Measurements from ENCODE around the gene SLC30A1. TPM values are rescaled to one million over a fixed set of nuclear protein-coding genes. Genes with fewer than 3 reads are reported as not detected.

Gene SLC30A1
- total and polyA plus RNA-seq, 5 donors from 2014 or later, result 1.8 to 8.1 (median 3.7) TPM

GRCh38 chr1:211588711-211589110, 9.8 kb upstream of the SLC30A1 start:
- H3K9me3 Mint-ChIP-seq, result peaks cover 0 to 2% (median 0%) of the 10 kb centered on the region in 7 donors
- DNase-seq (no peak), ATAC-seq (ENCODE audit: low read depth in 2 of 2) (no peak)
- Histone ChIP-seq H3K4me1 (ENCODE audit: control insufficient read depth, insufficient read depth, low read length, poor library complexity, severe bottlenecking) (no peaks in the 10 kb centered on the region), H3K36me3 (ENCODE audit: control insufficient read depth, insufficient read depth, low read length) (no peaks in the 10 kb centered on the region), H3K9me3 (ENCODE audit: control insufficient read depth in 2 of 2, low read length in 2 of 2) (no peaks in the 10 kb centered on the region), H3K27me3 (ENCODE audit: control insufficient read depth, insufficient read depth, low read length) (peaks cover 4% of the 10 kb centered on the region), H3K4me3 (ENCODE audit: low read depth, low read length) (no peak overlapping the region), H3K27ac (ENCODE audit: insufficient read depth, low read length, poor library complexity, severe bottlenecking) (no peak overlapping the region)
- peaks cover 14% of the 10 kb centered on the region for H3K27me3 Mint-ChIP-seq
- no peaks in the 10 kb centered on the region for H3K4me1 Mint-ChIP-seq
- no peaks in the 10 kb centered on the region for H3K36me3 Mint-ChIP-seq
- H3K4me3 Mint-ChIP-seq, result no peak overlapping the region
- no peak overlapping the region for H3K27ac Mint-ChIP-seq

- H3K36me3 ChIP-seq (ENCODE audit: control insufficient read depth, insufficient read depth, low read length), result no peaks in the 10 kb centered on the region
- H3K9me3 Mint-ChIP-seq, result peaks cover 0 to 2% (median 0%) of the 10 kb centered on the region in 7 donors
- H3K36me3 Mint-ChIP-seq, result no peaks in the 10 kb centered on the region
- H3K27me3 ChIP-seq (ENCODE audit: control insufficient read depth, insufficient read depth, low read length), result peaks cover 4% of the 10 kb centered on the region
- no peak for DNase-seq
- ATAC-seq (ENCODE audit: low read depth in 2 of 2), result no peak
- H3K27ac Mint-ChIP-seq, result no peak overlapping the region
- H3K4me1 Mint-ChIP-seq, result peaks cover 0 to 2% (median under 1%) of the 10 kb centered on the region in 4 donors
- H3K4me1 ChIP-seq (ENCODE audit: control insufficient read depth, insufficient read depth, low read length, poor library complexity, severe bottlenecking), result no peaks in the 10 kb centered on the region
- H3K27me3 Mint-ChIP-seq, result peaks cover 14% of the 10 kb centered on the region
- H3K9me3 ChIP-seq (ENCODE audit: control insufficient read depth in 2 of 2, low read length in 2 of 2), result no peaks in the 10 kb centered on the region
- H3K27ac ChIP-seq (ENCODE audit: insufficient read depth, low read length, poor library complexity, severe bottlenecking), result no peak overlapping the region
- H3K4me3 Mint-ChIP-seq, result no peak overlapping the region
- no peak overlapping the region for H3K4me3 ChIP-seq (ENCODE audit: low read depth, low read length)
These were observed 8.2 kb upstream of the SLC30A1 start for GRCh38 chr1:211587123-211587522.

DNA sequence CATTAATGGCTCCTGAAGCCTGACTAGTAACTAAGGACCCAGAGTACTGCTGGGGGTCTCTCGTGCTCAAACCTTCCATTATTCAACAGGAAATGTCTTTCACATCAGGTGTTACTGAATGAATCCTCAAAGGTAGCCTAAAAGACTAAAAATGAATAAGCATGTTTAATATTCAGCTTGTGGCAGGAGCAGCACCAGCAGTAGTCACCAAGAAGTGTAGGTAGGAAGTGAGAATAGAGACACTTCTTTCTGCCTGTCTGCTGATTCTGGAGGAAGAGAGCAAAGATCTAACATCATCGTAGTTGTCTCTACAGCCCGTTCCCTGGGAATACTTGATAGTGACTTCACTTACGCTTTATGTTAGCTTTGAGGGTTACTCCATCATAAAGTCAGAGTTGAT, 7.6 kb upstream of the SLC30A1 start:
- Mint-ChIP-seq H3K36me3 (no peaks in the 10 kb centered on the region), H3K4me1 (peaks cover 0 to 8% (median 4%) of the 10 kb centered on the region in 4 donors), H3K4me3 (peak overlapping the region in 1 of 4 donors; percentile 27), H3K27me3 (peaks cover 14% of the 10 kb centered on the region), H3K27ac (no peak overlapping the region), H3K9me3 (peaks cover 0 to 2% (median 0%) of the 10 kb centered on the region in 7 donors)
- H3K9me3 ChIP-seq (ENCODE audit: control insufficient read depth in 2 of 2, low read length in 2 of 2), result no peaks in the 10 kb centered on the region
- H3K4me1 ChIP-seq (ENCODE audit: control insufficient read depth, insufficient read depth, low read length, poor library complexity, severe bottlenecking), result no peaks in the 10 kb centered on the region
- H3K36me3 ChIP-seq (ENCODE audit: control insufficient read depth, insufficient read depth, low read length), result no peaks in the 10 kb centered on the region
- H3K27me3 ChIP-seq (ENCODE audit: control insufficient read depth, insufficient read depth, low read length), result peaks cover 4% of the 10 kb centered on the region
- no peak for DNase-seq
- ATAC-seq (ENCODE audit: low read depth in 2 of 2), result no peak
- H3K27ac ChIP-seq (ENCODE audit: insufficient read depth, low read length, poor library complexity, severe bottlenecking), result no peak overlapping the region
- H3K4me3 ChIP-seq (ENCODE audit: low read depth, low read length), result no peak overlapping the region

GRCh38 chr1:211583011-211583992, 4.3 kb upstream of the SLC30A1 start:
- no peak for ATAC-seq (ENCODE audit: low read depth in 2 of 2)
- H3K36me3 ChIP-seq (ENCODE audit: control insufficient read depth, insufficient read depth, low read length), result no peaks in the 10 kb centered on the region
- no peak overlapping the region for H3K4me3 ChIP-seq (ENCODE audit: low read depth, low read length)
- no peak overlapping the region for H3K27ac Mint-ChIP-seq
- no peaks in the 10 kb centered on the region for H3K9me3 Mint-ChIP-seq
- no peaks in the 10 kb centered on the region for H3K36me3 Mint-ChIP-seq
- H3K4me1 ChIP-seq (ENCODE audit: control insufficient read depth, insufficient read depth, low read length, poor library complexity, severe bottlenecking), result peaks cover 6% of the 10 kb centered on the region
- no peak for DNase-seq
- H3K4me1 Mint-ChIP-seq, result peaks cover 0 to 17% (median 10%) of the 10 kb centered on the region in 4 donors
- no peaks in the 10 kb centered on the region for H3K9me3 ChIP-seq (ENCODE audit: control insufficient read depth in 2 of 2, low read length in 2 of 2)
- H3K27me3 Mint-ChIP-seq, result no peaks in the 10 kb centered on the region
- H3K27me3 ChIP-seq (ENCODE audit: control insufficient read depth, insufficient read depth, low read length), result no peaks in the 10 kb centered on the region
- no peak overlapping the region for H3K27ac ChIP-seq (ENCODE audit: insufficient read depth, low read length, poor library complexity, severe bottlenecking)
- H3K4me3 Mint-ChIP-seq, result no peak overlapping the region

DNA sequence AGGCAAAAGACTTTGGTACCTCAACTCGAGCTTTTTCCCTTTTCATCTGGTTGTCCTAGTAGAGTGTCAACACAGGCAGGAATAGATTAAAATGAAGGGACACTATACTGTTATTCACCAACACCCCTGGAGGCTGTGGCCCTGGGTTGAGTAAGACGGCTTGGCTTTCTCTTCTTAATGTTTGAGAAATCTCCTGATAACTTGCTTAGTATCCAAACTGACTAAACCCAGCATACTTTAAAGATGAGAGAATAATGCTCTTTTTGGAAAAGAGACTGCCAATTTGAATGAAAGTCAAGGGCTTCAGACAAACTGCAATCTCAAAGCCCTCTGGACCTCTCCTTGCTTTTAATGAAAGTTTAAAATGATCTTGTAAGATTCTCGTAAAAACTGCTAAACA, 2.6 kb upstream of the SLC30A1 start:
- H3K9me3 Mint-ChIP-seq, result no peaks in the 10 kb centered on the region
- H3K9me3 ChIP-seq (ENCODE audit: control insufficient read depth in 2 of 2, low read length in 2 of 2), result no peaks in the 10 kb centered on the region
- peaks cover 0 to 27% (median 18%) of the 10 kb centered on the region in 4 donors for H3K4me1 Mint-ChIP-seq
- H3K36me3 ChIP-seq (ENCODE audit: control insufficient read depth, insufficient read depth, low read length), result no peaks in the 10 kb centered on the region
- H3K27ac Mint-ChIP-seq, result no peak overlapping the region
- H3K27me3 ChIP-seq (ENCODE audit: control insufficient read depth, insufficient read depth, low read length), result no peaks in the 10 kb centered on the region
- DNase-seq (no peak), ATAC-seq (ENCODE audit: low read depth in 2 of 2) (no peak)
- peaks cover 17% of the 10 kb centered on the region for H3K4me1 ChIP-seq (ENCODE audit: control insufficient read depth, insufficient read depth, low read length, poor library complexity, severe bottlenecking)
- no peak overlapping the region for H3K27ac ChIP-seq (ENCODE audit: insufficient read depth, low read length, poor library complexity, severe bottlenecking)
- no peaks in the 10 kb centered on the region for H3K27me3 Mint-ChIP-seq
- H3K36me3 Mint-ChIP-seq, result no peaks in the 10 kb centered on the region
- H3K4me3 Mint-ChIP-seq, result peak overlapping the region in 2 of 4 donors; percentile 73 to 95
- no peak overlapping the region for H3K4me3 ChIP-seq (ENCODE audit: low read depth, low read length)

GRCh38 chr1:211580303-211580687, 1.3 kb upstream of the SLC30A1 start:
- Histone ChIP-seq H3K27me3 (ENCODE audit: control insufficient read depth, insufficient read depth, low read length) (no peaks in the 10 kb centered on the region), H3K27ac (ENCODE audit: insufficient read depth, low read length, poor library complexity, severe bottlenecking) (no peak overlapping the region), H3K9me3 (ENCODE audit: control insufficient read depth in 2 of 2, low read length in 2 of 2) (no peaks in the 10 kb centered on the region), H3K36me3 (ENCODE audit: control insufficient read depth, insufficient read depth, low read length) (peaks cover 4% of the 10 kb centered on the region), H3K4me3 (ENCODE audit: low read depth, low read length) (no peak overlapping the region), H3K4me1 (ENCODE audit: control insufficient read depth, insufficient read depth, low read length, poor library complexity, severe bottlenecking) (peaks cover 30% of the 10 kb centered on the region)
- H3K27ac Mint-ChIP-seq, result peak overlapping the region; percentile 32 to 70 (median 69)
- no peaks in the 10 kb centered on the region for H3K27me3 Mint-ChIP-seq
- peaks cover 5 to 34% (median 28%) of the 10 kb centered on the region in 4 donors for H3K4me1 Mint-ChIP-seq
- H3K4me3 Mint-ChIP-seq, result peak overlapping the region; percentile 82 to 95 (median 89)
- H3K9me3 Mint-ChIP-seq, result no peaks in the 10 kb centered on the region
- H3K36me3 Mint-ChIP-seq, result peaks cover 5% of the 10 kb centered on the region
- ATAC-seq (ENCODE audit: low read depth in 2 of 2), result no peak
- no peak for DNase-seq

DNA sequence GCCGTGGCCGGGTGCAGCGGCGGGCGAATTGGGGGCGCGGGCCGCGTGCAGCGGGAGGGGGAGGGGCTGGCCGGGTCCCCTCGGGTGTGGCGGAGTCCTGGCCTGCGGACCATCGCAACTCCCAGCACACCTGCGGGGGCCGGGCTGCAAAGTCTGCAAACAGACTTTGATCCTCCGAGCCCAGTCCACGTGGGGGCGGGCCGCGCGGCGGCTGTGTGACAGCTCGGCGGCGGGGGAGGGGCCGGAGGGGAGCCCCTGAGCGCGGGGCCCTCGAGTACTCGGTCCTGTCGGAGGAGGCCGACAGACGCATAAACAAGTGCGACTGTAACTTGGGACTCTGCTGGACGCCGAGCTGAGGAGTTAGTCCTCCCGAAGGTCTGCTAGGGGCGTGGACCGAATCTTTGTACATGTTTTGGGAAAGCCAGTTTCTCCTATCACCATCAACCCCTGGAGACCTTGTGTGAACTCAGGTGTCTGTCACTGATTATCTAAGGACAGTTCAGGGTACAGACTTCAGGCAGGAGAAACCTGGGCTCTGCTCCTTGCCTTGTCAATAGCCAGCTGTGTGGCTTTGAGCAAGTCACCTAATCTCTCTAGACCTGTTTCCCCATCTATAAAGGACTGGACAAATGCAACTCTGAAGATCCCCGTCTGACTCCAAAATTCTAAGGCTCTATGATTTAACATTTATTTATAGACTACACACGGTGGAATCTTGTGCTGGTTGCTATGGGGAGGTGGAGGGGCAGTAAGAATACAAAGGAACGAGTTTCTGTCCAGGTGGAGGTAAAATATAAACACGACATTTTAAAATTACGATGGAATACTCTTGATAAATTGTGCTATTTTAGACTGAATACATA, 710 bp upstream of the SLC30A1 start:
- ATAC-seq (ENCODE audit: low read depth in 2 of 2), result peak; percentile 40 to 44
- Histone ChIP-seq H3K27ac (ENCODE audit: insufficient read depth, low read length, poor library complexity, severe bottlenecking) (peak overlapping the region; percentile 67), H3K36me3 (ENCODE audit: control insufficient read depth, insufficient read depth, low read length) (peaks cover 10% of the 10 kb centered on the region), H3K27me3 (ENCODE audit: control insufficient read depth, insufficient read depth, low read length) (no peaks in the 10 kb centered on the region), H3K4me3 (ENCODE audit: low read depth, low read length) (peak overlapping the region; percentile 81), H3K9me3 (ENCODE audit: control insufficient read depth in 2 of 2, low read length in 2 of 2) (no peaks in the 10 kb centered on the region), H3K4me1 (ENCODE audit: control insufficient read depth, insufficient read depth, low read length, poor library complexity, severe bottlenecking) (peaks cover 36% of the 10 kb centered on the region)
- Mint-ChIP-seq H3K27me3 (no peaks in the 10 kb centered on the region), H3K9me3 (no peaks in the 10 kb centered on the region), H3K4me3 (peak overlapping the region; percentile 92 to 95 (median 93)), H3K4me1 (peaks cover 7 to 40% (median 32%) of the 10 kb centered on the region in 4 donors), H3K27ac (peak overlapping the region; percentile 26 to 70 (median 32)), H3K36me3 (peaks cover 9% of the 10 kb centered on the region)
- DNase-seq, result peak in 1 of 3 donors; percentile 81

All from CD4-positive, CD25-positive, alpha-beta regulatory T cell (primary cell).